Stimulated activated CD4-positive, alpha-beta T cell treated with anti-CD3 and anti-CD28 coated beads, Interleukin-1b, Interleukin-23, amount 100 ng/mL, for 4 hours (primary cell): ENCODE data around the gene PNPO.
"Not testable (repeated sequence)": the region's sequence is repeated elsewhere in the genome, so short reads cannot be mapped to it uniquely, and the experiment has no call there.

Experiments used
- DNase-seq, 2 donors: peaks; one replicate each; pipeline ENCODE4 v3.0.0-alpha.2; 2020; ENCODE audit warnings: low read depth in 2 of 2

PNPO gene

GRCh38 chr17:47918006-47918405 is 23.4 kb upstream of the PNPO start:
- no peak for DNase-seq

- DNase-seq: no peak
Measured at GRCh38 chr17:47918991-47919390, 22.4 kb upstream of the PNPO start.

DNA sequence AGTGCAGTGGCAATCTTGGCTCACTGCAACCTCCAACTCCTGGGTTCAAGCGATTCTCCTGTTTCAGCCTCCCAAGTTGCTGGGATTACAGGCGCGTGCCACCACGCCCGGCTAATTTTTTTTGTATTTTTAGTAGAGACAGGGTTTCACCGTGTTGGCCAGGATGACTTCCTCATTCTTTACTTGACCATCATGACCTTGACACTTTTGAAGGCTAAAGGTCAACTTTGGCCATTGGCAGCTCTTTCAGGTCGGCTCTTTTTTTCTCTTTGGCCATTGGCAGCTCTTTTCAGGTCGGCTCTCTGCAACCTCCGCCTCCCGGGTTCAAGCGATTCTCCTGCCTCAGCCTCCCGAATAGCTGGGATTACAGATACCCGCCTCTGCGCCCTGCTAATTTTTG is 21.5 kb upstream of the PNPO start:
- not testable (repeated sequence) for DNase-seq

- no peak for DNase-seq
Measured at GRCh38 chr17:47924785-47925677, 16.3 kb upstream of the PNPO start.

DNA sequence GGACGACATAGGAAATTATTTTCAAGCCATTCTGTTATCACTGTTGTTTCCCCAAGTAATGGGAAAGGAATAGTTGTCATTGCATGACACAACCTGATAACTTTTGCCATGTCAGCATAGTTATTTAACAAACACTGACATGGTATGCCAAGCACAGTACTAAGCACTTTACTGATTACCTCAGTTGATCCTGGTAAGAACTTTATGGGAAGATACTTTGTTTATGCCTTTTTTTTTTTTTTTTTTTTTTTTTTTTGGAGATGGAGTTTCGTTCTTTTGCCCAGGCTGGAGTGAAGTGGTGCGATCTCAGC is 15.7 kb upstream of the PNPO start:
- no peak for DNase-seq

- DNase-seq: no peak
Measured at GRCh38 chr17:47927821-47928400, 13.5 kb upstream of the PNPO start.

DNA sequence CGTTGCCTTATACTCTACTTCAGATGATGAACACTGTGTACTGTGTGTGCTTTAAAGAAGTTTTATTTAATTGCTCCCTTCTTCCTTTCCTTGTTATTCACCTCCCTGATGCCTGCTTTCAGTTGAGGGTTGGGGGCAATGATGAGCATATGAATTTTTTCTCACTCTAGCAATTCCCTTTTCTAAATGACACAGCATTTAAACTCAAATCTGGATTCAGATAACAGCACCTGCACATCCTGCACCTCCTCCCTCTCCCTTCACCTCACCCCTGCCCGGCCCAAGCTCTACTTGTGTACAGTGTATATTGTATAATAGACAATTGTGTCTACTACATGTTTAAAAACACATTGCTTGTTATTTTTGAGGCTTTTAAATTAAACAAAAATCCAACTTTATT is 13.0 kb upstream of the PNPO start:
- no peak for DNase-seq

DNA sequence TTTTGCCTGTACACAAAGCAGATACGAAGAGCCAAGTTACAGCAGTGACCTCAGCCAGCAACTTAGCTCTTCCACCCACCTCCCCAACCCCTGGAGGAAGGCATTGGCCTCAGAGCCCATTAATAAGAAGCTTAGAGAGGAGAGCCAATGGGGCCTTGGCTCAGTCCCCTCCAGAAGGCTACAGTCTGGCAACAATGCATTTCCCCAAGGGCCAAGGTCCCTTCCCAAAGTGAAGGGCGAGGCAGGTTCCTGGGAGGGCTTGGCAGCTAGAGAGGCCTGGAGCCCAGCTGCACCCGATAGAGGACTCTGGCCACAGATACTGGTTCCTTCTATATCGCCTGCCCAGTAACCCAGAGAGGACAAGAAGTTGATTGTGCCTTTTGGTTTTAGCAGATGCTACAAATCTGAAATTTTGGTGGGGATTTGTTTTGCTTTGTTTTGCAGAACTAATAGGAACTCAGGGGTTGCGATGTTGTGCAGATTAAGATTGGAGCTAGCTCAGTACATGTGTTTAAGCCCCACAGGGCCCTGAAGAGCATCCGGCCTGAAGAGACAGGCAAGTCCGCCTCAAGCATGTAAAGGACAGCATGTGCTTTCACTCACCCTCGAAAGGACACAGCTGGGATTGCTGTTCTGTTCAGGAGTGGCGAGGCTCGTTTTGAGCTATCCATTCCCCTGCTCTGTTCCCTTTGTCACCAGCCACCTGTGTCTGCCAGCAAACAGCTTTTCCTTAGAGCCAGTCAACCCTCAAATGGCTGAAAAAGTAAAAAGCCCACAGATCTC is 12.0 kb upstream of the PNPO start:
- DNase-seq: no peak

- no peak for DNase-seq
Measured at GRCh38 chr17:47931848-47932247, 9.5 kb upstream of the PNPO start.

DNA sequence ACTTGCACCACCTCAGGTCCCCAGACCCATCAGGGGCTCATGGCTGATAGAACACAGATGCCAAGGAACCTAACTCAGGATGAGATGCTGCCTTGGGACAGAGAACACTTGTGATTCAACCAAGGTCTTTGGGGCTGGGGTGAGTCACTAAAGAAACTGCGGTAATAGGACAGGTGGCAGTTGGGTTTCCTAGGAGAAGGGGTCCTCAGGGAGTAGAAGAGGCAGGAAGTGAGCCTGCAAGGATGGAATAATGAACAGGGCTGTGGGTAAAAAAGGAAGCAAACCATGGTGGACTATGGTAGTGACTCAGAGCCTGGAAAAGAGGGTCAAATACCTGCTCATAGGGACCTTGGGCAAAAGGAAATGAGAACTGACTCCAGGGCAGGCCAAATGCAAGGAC is 6.5 kb upstream of the PNPO start:
- no peak for DNase-seq

GRCh38 chr17:47935468-47935867 is 5.9 kb upstream of the PNPO start:
- DNase-seq: not testable (repeated sequence)

DNA sequence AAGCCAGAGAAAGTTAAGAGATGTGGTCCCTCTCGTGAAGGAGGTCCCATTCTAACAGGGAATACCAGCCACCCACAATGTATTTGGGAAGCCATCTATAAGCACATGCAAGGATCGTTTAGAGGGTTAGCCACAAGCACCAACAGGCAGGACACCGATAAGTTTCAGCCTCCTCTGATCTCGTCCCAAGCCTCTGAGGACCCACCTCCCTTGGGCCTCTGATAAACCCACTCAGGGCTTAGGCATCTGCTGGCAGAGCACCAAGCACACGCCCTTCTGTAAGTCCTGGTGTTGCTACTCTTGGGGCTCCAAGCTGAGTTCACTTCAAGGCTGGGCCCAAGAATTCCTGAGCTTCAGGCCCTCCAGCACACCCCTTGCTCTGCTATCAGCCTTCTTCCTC is 5.4 kb upstream of the PNPO start:
- DNase-seq: no peak

- no peak for DNase-seq
Measured at GRCh38 chr17:47937941-47938340, 3.4 kb upstream of the PNPO start.

GRCh38 chr17:47942096-47942510 is 732 bp downstream of the PNPO start:
- no peak for DNase-seq

GRCh38 chr17:47942568-47942967 is 1.2 kb downstream of the PNPO start:
- DNase-seq: no peak

GRCh38 chr17:47945080-47945479 is 3.7 kb downstream of the PNPO start:
- no peak for DNase-seq

- DNase-seq: no peak
Measured at GRCh38 chr17:47945529-47946508, 4.4 kb downstream of the PNPO start.

DNA sequence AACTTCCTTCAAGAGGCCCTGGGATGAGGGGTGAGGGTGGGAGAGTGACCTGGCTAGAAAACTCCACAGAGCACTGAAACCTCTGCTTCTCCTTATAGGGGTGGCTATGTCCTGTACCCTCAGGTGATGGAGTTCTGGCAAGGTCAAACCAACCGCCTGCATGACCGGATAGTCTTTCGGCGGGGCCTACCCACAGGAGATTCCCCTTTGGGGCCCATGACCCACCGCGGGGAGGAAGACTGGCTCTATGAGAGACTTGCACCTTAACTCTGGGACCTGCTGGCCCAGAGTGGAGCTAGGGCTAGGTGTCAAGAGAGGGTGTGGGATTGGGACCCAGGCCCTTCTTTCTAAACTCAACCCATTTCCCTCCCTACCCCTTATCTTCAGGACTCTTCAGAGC is 5.1 kb downstream of the PNPO start:
- no peak for DNase-seq

- DNase-seq: peak; percentile 61 to 62
Measured at GRCh38 chr17:47946929-47947397, 5.6 kb downstream of the PNPO start.

DNA sequence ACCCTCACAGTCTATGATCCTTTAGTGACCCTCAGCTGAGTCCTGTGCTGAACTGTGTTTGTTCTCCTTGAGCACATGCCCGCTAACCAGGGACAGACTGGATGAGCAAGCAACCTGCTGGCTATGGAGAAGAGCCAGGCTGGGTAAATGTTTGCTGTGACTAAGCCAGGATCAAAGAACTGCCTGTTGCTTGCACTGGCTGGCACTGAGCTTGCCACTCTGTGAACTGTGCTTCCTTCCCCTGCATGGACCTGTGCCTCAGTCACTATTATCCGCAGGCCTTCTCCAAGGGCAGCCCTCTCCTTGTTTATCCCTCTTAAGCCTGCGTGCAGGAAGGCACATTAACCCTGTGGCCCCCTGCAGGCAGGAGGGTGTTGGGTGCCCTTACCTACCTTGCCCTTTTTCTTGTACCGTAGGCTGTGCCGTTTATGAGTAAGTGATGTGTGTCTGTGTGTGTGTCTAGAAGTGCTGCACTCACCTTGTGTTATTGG is 7.4 kb downstream of the PNPO start:
- DNase-seq: no peak

- peak; percentile 70 to 79 for DNase-seq
Measured at GRCh38 chr17:47949197-47949759, 7.9 kb downstream of the PNPO start.
